ENCODE measurements around the gene FAM222A. TPM values are rescaled to one million over a fixed set of nuclear protein-coding genes. Genes with fewer than 3 reads are reported as not detected.
A peak's percentile ranks its signal among the peaks of the same experiment; 100 is the strongest.

Gene FAM222A
- total and polyA plus RNA-seq, 2 of the 4 experiments (the other 2 are of a cell fraction) = under 0.01 to 0.32 TPM

DNA sequence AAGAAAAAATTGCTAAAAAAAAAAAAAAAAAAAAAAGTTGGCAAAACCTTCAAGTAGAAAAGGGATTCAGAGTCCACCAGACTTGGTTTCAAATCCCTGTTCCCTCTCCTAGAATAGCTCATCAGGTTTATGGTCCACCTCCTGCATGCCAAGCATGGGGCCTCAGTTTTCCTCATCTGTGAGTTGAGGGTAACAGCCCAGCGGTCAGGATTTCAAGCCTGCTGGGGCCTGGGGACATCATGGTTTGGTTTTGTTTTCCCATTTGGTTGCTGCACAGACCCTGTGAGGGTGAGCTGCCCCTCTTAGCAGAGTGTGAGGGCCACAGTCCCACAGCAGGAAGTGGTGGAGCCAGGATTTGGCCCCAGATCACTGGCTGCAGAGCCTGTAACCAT, 12.5 kb downstream of the FAM222A start:
- 100% methylated on average over 1 of the region's 1 CpG; no CpG with 5 or more reads in 1 of the 2 experiments for WGBS, 2 experiments (ENCODE audit: extremely low coverage in 2 of 2, insufficient read length in 1 of 2)
- H3K27me3 ChIP-seq (ENCODE audit: control insufficient read depth, insufficient read depth, low read length) = peaks cover 48% of the 10 kb centered on the region
- H4K8ac ChIP-seq (ENCODE audit: low read depth in 2 of 2, low read length in 2 of 2) = no peak overlapping the region
- TF ChIP-seq USF2 (IDR thresholded peaks at IDR 0.05; ENCODE audit: low read depth, low read length) (no peak), SMC3 (IDR thresholded peaks at IDR 0.05; ENCODE audit: low read depth, low read length) (no peak), RAD21 (IDR thresholded peaks at IDR 0.05; ENCODE audit: low read length) (no peak), NFE2L2 (IDR thresholded peaks at IDR 0.05; ENCODE audit: low read depth, low read length) (no peak), MAZ (IDR thresholded peaks at IDR 0.05; ENCODE audit: borderline replicate concordance, low read depth, low read length) (no peak), RFX5 (IDR thresholded peaks at IDR 0.05; ENCODE audit: low read depth, low read length) (no peak), MAFK (IDR thresholded peaks at IDR 0.05; ENCODE audit: low read depth, low read length) (no peak), POLR2A (IDR thresholded peaks at IDR 0.05; ENCODE audit: low read depth, low read length) (no peak), BHLHE40 (IDR thresholded peaks at IDR 0.05; ENCODE audit: low read depth, low read length) (no peak), RCOR1 (IDR thresholded peaks at IDR 0.05; ENCODE audit: insufficient replicate concordance, low read length) (no peak), MXI1 (IDR thresholded peaks at IDR 0.05; ENCODE audit: borderline replicate concordance, low read depth, low read length) (no peak), FOS (IDR thresholded peaks at IDR 0.05; ENCODE audit: low read depth, low read length) (no peak)
- TF ChIP-seq, protein P1, sequence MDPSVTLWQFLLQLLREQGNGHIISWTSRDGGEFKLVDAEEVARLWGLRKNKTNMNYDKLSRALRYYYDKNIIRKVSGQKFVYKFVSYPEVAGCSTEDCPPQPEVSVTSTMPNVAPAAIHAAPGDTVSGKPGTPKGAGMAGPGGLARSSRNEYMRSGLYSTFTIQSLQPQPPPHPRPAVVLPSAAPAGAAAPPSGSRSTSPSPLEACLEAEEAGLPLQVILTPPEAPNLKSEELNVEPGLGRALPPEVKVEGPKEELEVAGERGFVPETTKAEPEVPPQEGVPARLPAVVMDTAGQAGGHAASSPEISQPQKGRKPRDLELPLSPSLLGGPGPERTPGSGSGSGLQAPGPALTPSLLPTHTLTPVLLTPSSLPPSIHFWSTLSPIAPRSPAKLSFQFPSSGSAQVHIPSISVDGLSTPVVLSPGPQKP (IDR thresholded peaks at IDR 0.05; ENCODE audit: borderline replicate concordance, low read depth, low read length) = no peak
- H2BK15ac ChIP-seq (ENCODE audit: low read depth, low read length) = no peak overlapping the region
- no peaks in the 10 kb centered on the region for H3K36me3 ChIP-seq (ENCODE audit: control insufficient read depth, insufficient read depth, low read length)
- dilution Hi-C loops (cut with HindIII; ENCODE audit: low sequenced_read_pairs, unreplicated experiment) = no loop called here
- no peak overlapping the region for H3K4me2 ChIP-seq (ENCODE audit: low read depth, low read length)
- peak overlapping the region; percentile 36 for H2AK9ac ChIP-seq (replicated peaks; ENCODE audit: low read depth, low read length, poor library complexity)
- POLR2A ChIA-PET (ENCODE audit: unreplicated experiment) = interaction anchor here (0.5 to 0.6 kb wide), 2 partner anchors 29 to 262 kb away, joined by 4 to 5 read pairs; no protein-coding TSS in a partner anchor
- no peak overlapping the region for H4K91ac ChIP-seq (ENCODE audit: insufficient read depth, low read depth, low read length)
- CTCF ChIA-PET = no interaction called here
- H3K27ac ChIP-seq (ENCODE audit: insufficient read depth, low read length) = no peak overlapping the region
- no peak overlapping the region for H4K5ac ChIP-seq (ENCODE audit: low read depth, low read length)
- H2BK120ac ChIP-seq (ENCODE audit: low read depth, low read length) = no peak overlapping the region
- no peak overlapping the region for H2BK20ac ChIP-seq (ENCODE audit: low read depth, low read length)
- no peak overlapping the region for H3K9ac ChIP-seq (ENCODE audit: low read depth, low read length)
- BruUV-seq (replicated peaks) = no TSS peak
- H3K56ac ChIP-seq (ENCODE audit: extremely low read depth, insufficient read depth, low read length) = no peak overlapping the region
- no peak overlapping the region for H3K23ac ChIP-seq (ENCODE audit: low read depth, low read length)
- no peaks in the 10 kb centered on the region for H3K79me1 ChIP-seq (ENCODE audit: low read depth in 1 of 2, low read length in 2 of 2)
- intact Hi-C loops (cut with micrococcal nuclease) = no loop called here
- H3K4me3 ChIP-seq (ENCODE audit: insufficient read depth, low read depth, low read length) = no peak overlapping the region
- H3K14ac ChIP-seq (replicated peaks; ENCODE audit: low read depth, low read length) = no peak overlapping the region
- no peaks in the 10 kb centered on the region for H3K4me1 ChIP-seq (ENCODE audit: control insufficient read depth, insufficient read depth, low read length)
- no peaks in the 10 kb centered on the region for H4K20me1 ChIP-seq (ENCODE audit: insufficient read depth, low read length)
- no peaks in the 10 kb centered on the region for H3K9me3 ChIP-seq (ENCODE audit: control insufficient read depth, insufficient read depth, low read length)
- H3K9me1 ChIP-seq (ENCODE audit: insufficient read depth, low read length) = no peaks in the 10 kb centered on the region
- H3K18ac ChIP-seq (ENCODE audit: low read depth, low read length) = no peak overlapping the region
- no peak overlapping the region for H3K4ac ChIP-seq (ENCODE audit: low read depth, low read length)
- no peak for DNase-seq
- no peak overlapping the region for H2BK5ac ChIP-seq (ENCODE audit: low read depth, low read length, poor library complexity, severe bottlenecking)
- H2AK5ac ChIP-seq (ENCODE audit: low read depth, low read length) = no peak overlapping the region
- H2AFZ ChIP-seq (replicated peaks; ENCODE audit: low read length, poor library complexity) = no peak overlapping the region
- in situ Hi-C loops (cut with MboI; ENCODE audit: low sequenced_read_pairs) = no loop called here
- ATAC-seq (ENCODE audit: low read depth) = no peak
